Activated naive CD8-positive, alpha-beta T cell treated with anti-CD3 and anti-CD28 coated beads for 36 hours (primary cell): ENCODE measurements around the gene SLC3A2. TPM values are rescaled to one million over a fixed set of nuclear protein-coding genes. Genes with fewer than 3 reads are reported as not detected.
A peak's percentile ranks its signal among the peaks of the same experiment; 100 is the strongest.

Experiments
- DNase-seq: peaks from one replicate; pipeline ENCODE4 v3.0.0; 2021
- H3K27ac Mint-ChIP-seq: one replicate; pipeline ENCODE4 v1.8.0; 2022; ENCODE audit warnings: mild to moderate bottlenecking, moderate library complexity, mixed read lengths
- H3K27me3 Mint-ChIP-seq: one replicate; pipeline ENCODE4 v1.8.0; 2022; ENCODE audit warnings: mild to moderate bottlenecking, mixed read lengths
- H3K36me3 Mint-ChIP-seq: one replicate; pipeline ENCODE4 v1.8.0; 2021; ENCODE audit warnings: mild to moderate bottlenecking, mixed read lengths
- H3K4me1 Mint-ChIP-seq: one replicate; pipeline ENCODE4 v1.8.0; 2021; ENCODE audit warnings: mixed read lengths
- H3K4me3 Mint-ChIP-seq: one replicate; pipeline ENCODE4 v1.8.0; 2022; ENCODE audit warnings: mild to moderate bottlenecking, moderate library complexity, mixed read lengths
- H3K9me3 Mint-ChIP-seq: one replicate; pipeline ENCODE4 v1.8.0; 2022; ENCODE audit warnings: mixed read lengths
- total RNA-seq, 2 experiments: library from RNA; stranded (reverse); gene quantifications; one replicate each; pipeline ENCODE4 v1.2.3, GENCODE V29; 2021

Gene SLC3A2
- total RNA-seq, 2 experiments from 2014 or later, result 408 to 428 TPM

DNA sequence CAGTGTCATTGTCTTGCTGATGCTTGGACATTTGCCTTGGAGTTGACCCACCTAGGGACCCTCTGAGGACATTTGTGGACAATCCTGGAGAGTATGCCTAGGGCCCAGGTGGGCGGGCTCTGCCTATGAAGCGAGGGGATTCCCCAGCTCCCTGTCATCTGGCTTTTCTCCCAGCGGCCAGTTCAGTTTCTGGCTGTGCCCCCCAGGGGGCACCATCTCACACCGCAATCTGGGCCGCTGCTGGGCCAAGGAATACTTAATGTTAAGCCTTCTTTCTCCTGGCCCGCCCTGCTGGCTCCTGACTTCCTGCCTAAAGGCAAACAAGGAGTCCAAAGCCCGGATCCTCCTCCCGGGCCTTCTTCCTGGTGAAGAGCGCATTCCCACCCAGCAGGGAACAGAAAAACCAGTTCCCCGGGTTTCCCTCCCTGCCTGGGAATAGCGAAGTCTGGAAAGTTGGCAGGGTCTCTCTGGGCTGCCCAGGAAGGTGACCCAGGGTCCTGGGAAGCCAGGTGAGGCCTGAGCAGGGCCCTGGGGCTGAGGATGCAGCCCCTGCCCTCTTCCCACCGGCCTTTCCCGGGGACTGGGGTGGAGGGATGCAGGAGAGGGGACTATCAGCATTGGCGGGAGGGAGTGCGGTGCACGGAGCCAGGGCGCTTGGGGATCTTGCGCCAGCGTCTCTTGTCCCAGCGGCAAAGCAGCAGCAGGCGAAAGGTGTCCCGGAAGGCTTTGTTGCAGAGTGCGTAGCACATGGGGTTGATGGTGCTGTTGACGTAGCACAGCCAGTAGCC is 28.6 kb downstream of the SLC3A2 start:
- Mint-ChIP-seq H3K4me1 (peaks cover 8% of the 10 kb centered on the region), H3K27me3 (peaks cover 10% of the 10 kb centered on the region), H3K36me3 (no peaks in the 10 kb centered on the region), H3K4me3 (no peak overlapping the region), H3K9me3 (no peaks in the 10 kb centered on the region), H3K27ac (no peak overlapping the region)
- DNase-seq, result peak; percentile 44

DNA sequence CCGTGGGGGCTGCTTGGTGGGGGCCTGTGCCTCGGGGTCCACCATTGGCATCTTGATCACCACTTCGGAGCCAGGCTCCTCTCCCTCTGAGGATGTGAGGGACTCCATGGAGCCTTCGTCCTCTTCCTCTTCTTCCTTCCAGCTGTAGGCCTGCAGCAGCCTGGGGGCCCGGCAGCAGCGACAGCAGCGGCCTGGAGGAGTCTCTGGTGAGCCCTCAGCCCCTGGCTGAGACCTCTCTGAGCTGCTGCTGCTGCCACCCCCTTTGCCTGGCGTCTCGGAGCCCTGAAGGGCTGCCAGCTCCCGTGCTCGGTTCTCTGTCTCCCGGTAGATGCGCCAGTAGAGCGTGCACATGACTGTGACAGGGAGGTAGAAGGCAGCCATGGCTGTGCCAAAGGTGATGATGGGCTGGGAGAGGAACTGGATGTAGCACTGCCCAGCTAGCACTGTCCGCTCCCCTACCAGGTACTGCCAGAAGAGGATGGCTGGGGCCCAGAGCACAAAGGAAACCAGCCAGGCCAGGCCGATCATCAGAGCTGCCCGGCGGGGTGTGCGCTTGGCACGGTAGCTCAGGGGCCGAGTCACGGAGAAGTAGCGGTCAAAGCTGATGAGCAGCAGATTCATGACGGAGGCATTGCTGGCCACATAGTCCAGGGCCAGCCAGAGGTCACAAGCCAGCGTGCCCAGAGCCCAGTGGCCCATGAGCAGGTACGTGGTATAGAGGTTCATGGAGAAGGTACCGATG is 29.6 kb downstream of the SLC3A2 start:
- Mint-ChIP-seq H3K27me3 (peaks cover 6% of the 10 kb centered on the region), H3K4me3 (no peak overlapping the region), H3K27ac (no peak overlapping the region), H3K36me3 (no peaks in the 10 kb centered on the region), H3K9me3 (no peaks in the 10 kb centered on the region), H3K4me1 (peaks cover 4% of the 10 kb centered on the region)
- DNase-seq, result no peak

DNA sequence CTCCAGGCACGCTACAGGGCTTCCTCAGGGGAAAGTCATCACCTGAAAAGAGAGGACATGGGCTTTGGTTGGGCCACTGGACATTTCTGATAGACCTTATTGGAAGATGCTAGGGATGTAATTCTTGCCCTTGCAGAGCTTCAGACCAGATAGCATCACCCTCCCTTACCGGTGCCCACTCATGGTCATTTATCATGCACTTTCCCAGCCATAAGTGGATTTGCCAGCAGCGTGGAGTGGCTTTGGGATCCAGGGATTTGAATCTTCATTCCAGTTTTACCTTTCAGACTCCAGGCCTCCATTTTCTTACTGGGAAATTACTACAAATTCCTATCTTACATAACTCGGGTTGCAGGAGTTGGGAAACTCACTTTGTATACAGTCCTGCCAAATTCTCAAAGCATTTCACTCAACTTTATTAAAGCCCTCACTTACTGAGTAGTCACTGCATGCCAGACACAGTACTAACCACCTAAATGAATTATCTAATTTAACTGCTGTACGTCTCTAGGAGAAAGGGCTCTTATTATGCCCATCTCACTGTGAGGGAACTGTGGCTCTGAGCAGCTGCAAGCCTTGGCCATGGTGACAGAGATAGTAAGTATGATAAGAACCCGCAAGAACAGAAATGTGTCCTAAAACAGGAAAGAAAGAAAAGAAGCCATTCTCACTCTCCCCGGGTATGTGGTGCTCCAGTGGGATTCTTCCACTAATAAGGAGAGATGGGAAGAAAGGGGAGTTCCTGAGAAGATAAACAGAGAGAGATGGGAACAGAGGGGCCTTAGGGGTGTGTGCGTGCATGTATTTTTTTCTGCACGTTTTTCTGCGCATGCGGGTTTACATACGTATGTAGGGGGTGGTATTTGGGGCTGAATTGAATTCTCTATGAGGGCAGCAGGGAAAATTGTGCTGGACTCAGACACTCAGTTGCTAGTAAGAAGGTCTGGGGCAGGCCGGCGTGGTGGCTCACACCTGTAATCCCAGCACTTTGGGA is 30.7 kb downstream of the SLC3A2 start:
- no peak for DNase-seq
- no peak overlapping the region for H3K27ac Mint-ChIP-seq
- no peaks in the 10 kb centered on the region for H3K9me3 Mint-ChIP-seq
- H3K27me3 Mint-ChIP-seq, result no peaks in the 10 kb centered on the region
- H3K4me1 Mint-ChIP-seq, result no peaks in the 10 kb centered on the region
- H3K36me3 Mint-ChIP-seq, result no peaks in the 10 kb centered on the region
- H3K4me3 Mint-ChIP-seq, result no peak overlapping the region

DNA sequence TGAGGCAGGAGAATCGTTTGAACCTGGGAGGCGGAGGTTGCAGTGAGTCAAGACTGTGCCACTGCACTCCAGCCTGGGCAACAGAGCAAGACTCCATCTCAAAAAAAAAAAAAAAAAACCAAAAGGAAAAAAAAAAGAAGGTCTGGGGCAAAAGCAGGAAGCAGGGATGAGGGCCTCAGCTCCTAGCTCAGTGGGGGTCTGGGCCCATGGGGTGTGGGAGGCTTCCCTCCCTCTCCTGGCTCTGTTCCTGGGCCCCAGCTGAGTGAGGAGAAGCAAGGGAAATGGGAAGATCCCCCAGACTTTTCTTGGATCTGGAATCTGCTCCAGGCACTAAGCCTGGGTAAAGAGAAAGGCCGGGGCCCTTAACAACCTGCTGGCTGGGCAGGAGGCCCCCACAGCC is 31.6 kb downstream of the SLC3A2 start:
- Mint-ChIP-seq H3K36me3 (no peaks in the 10 kb centered on the region), H3K4me1 (no peaks in the 10 kb centered on the region), H3K27ac (no peak overlapping the region), H3K4me3 (no peak overlapping the region), H3K9me3 (no peaks in the 10 kb centered on the region), H3K27me3 (no peaks in the 10 kb centered on the region)
- DNase-seq, result no peak

DNA sequence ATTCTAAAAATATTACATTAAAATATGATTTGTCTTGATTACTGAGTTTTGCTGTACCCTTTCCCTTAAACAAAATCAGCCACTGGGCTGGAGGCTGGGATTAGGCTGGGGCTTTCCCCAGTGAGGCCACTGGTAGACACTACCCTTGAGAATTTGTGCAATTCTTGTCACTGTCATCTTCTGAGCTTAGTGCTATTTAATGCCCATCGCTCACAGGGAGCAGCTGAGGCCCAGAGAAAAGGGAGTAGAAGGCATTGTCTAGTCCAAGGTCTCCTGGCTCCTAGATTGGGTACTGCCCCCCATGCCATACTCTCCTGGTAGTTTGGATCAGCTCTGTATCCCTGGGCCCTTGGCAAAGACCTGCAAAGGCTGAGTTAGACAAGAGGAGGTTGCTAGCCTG is 33.7 kb downstream of the SLC3A2 start:
- H3K4me3 Mint-ChIP-seq, result no peak overlapping the region
- H3K36me3 Mint-ChIP-seq, result no peaks in the 10 kb centered on the region
- H3K9me3 Mint-ChIP-seq, result no peaks in the 10 kb centered on the region
- no peak for DNase-seq
- H3K4me1 Mint-ChIP-seq, result no peaks in the 10 kb centered on the region
- no peaks in the 10 kb centered on the region for H3K27me3 Mint-ChIP-seq
- H3K27ac Mint-ChIP-seq, result no peak overlapping the region

DNA sequence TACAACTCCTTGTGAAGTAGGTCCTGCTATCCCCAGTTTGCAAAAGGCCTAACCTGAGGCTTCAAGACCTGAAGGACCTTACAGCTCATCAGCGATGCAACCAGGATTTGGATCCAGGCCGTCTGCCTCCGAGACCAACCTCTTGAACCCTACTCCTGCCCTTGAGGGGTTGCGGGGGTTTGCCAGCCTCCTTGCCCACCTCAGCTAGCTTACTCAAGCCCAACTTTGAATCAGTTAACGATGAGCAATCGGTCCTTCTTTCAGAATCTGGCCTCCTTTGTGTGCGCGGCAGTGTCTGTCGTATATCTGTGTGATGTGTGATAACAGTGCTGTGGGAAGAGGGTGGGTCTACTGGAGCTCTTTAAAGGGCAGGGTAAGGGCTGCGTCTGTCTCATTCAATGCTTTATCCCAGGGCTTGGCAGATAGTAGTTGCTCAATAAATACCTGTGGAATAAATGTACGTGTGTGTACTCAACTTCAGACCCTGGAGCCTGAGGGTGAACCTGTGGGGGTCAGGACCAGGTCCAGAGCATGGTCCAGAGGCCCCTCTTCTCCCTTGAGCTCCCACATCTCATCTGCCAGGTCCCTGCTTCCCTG is 37.3 kb downstream of the SLC3A2 start:
- DNase-seq, result no peak
- peaks cover 4% of the 10 kb centered on the region for H3K4me1 Mint-ChIP-seq
- no peak overlapping the region for H3K4me3 Mint-ChIP-seq
- no peaks in the 10 kb centered on the region for H3K9me3 Mint-ChIP-seq
- no peak overlapping the region for H3K27ac Mint-ChIP-seq
- peaks cover 21% of the 10 kb centered on the region for H3K27me3 Mint-ChIP-seq
- H3K36me3 Mint-ChIP-seq, result no peaks in the 10 kb centered on the region

DNA sequence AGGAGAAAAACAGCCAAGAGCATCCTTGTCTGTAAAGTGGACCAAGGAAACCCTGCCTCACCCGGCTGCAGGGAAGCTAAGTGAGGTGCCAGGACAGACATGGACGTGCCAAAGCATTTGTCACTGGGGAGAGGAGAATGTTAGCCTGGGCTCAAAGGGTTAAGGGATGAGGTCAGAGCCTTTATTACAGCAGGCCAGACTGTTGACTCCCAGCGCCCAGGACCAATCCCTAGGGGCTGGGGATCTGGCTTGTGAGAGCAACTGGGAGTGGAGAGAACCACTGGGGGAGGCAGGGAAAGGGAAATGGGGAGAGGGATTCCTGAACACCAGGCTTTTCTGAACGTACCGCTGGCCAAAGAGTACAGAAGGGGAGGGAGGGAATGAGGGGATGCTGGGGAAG is 37.8 kb downstream of the SLC3A2 start:
- H3K27ac Mint-ChIP-seq, result no peak overlapping the region
- H3K36me3 Mint-ChIP-seq, result no peaks in the 10 kb centered on the region
- peaks cover 7% of the 10 kb centered on the region for H3K4me1 Mint-ChIP-seq
- no peak overlapping the region for H3K4me3 Mint-ChIP-seq
- DNase-seq, result no peak
- H3K9me3 Mint-ChIP-seq, result no peaks in the 10 kb centered on the region
- peaks cover 27% of the 10 kb centered on the region for H3K27me3 Mint-ChIP-seq

DNA sequence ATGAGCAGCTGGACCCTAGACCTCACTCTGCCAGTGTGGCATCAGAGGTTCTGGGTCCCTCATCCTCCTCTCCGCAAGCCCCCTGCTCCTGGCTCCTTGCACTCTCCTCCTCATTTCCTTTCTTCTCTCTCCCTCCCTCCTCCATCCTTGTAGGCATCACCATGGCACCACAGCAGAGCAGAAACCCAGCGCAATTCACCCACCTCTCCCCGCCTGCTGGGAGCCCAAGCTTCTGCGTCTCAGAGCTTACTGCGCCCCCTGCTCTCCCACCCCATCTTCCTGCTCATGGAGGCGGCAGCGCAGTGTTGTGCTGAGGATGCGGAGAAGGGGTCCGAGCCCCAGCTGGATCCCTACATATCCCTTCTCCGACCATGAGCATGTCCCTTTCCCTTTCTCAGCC is 38.8 kb downstream of the SLC3A2 start:
- H3K4me3 Mint-ChIP-seq, result no peak overlapping the region
- DNase-seq, result no peak
- peaks cover 36% of the 10 kb centered on the region for H3K27me3 Mint-ChIP-seq
- H3K27ac Mint-ChIP-seq, result no peak overlapping the region
- no peaks in the 10 kb centered on the region for H3K9me3 Mint-ChIP-seq
- no peaks in the 10 kb centered on the region for H3K36me3 Mint-ChIP-seq
- peaks cover 11% of the 10 kb centered on the region for H3K4me1 Mint-ChIP-seq

DNA sequence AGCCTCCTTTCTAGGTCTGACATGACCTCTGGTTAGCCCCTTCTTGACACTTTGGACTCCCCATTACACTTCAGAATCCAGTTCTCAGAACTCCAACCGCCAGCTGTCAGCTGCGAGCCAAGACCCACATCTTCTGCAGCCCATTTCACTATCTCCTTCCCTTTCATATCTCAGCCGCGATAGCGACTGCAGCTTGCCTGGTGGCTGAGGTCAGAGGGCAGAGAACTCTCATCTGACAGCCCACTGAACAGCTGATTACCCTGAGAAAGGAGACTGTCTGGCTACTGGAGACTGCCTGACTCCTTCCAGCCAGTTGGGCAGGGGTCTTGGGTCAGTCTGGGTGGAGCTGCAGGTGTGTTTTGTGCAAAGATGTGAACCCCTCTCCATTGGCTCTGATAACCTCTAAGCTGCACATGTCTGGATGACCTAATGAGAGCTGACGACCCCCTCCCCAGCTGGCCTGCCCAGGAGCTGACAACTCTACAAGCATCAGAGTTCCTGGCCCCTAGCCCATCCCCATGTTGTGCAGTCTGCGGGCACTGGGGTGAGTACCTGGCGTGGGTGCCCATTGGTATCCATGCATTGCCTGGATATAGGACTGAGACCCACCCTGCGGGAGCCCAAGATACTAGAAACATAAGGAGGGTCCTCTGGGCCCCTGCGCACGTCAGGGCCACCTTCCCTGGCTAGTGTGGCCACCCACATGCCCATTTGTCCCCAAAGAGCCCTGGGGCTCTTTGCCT is 39.4 kb downstream of the SLC3A2 start:
- DNase-seq, result no peak
- H3K4me3 Mint-ChIP-seq, result no peak overlapping the region
- peaks cover 11% of the 10 kb centered on the region for H3K4me1 Mint-ChIP-seq
- H3K27me3 Mint-ChIP-seq, result peaks cover 42% of the 10 kb centered on the region
- no peak overlapping the region for H3K27ac Mint-ChIP-seq
- H3K36me3 Mint-ChIP-seq, result no peaks in the 10 kb centered on the region
- H3K9me3 Mint-ChIP-seq, result no peaks in the 10 kb centered on the region

DNA sequence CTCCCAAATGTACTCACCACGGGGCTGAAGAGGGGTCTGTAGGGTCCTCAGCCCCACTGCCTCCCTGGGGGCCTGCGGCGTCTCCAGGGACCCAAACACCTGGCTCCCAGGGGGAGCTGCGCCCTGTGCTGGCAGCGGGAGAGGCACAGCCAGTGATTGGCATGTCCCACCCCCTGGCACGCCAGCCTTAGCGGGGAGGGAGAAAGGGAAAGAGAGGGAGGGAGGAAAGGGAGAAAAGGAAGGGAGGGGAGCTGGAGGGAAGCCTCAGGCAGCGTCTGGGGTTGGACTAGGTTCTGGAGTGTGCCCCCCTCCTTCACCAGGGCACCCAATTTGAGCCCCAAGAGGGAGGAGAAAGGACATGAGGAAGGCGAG is 40.5 kb downstream of the SLC3A2 start, which contains the start of gene CHRM1:
Gene CHRM1, minus strand, starts transcription at position 163 of the 372 bp plus-strand sequence. CDS start 10,263 bp downstream, outside the sequence.
- H3K27ac Mint-ChIP-seq, result no peak within 1 kb of the TSS
- H3K27me3 Mint-ChIP-seq, result peaks cover 53% of the 10 kb centered on the region
- DNase-seq, result no peak
- no peaks in the 10 kb centered on the region for H3K36me3 Mint-ChIP-seq
- no peaks in the 10 kb centered on the region for H3K9me3 Mint-ChIP-seq
- H3K4me3 Mint-ChIP-seq, result no peak within 1 kb of the TSS
- H3K4me1 Mint-ChIP-seq, result peaks cover 18% of the 10 kb centered on the region

DNA sequence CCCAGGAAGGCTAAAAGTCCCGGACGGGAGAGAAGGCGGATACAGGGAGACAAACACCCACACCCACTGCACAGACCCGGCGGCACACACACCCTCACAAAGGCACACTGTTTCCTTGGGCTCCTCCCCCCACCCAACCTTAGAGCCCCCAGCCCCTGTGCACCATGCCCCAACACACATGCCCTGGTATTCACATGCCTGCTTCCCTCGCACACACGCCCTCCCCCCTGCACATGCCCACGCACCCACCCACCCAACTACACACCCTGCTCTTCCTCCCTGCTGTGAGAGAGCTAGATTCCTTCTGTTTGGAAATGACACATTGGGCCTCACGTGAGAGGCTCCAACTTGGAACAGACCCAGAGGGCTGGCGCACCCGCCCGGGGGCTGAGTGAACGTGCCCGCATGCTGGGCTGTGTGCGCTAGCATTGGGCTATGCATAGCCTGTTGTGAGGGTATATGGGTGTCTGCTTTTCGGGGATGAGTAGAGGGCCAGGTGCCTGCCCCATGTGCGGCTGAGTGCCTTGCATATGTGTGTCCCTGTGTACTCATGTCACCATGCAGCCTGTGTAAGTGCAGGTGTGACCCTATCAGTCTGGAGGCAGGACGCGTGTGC is 41.0 kb downstream of the SLC3A2 start:
- Mint-ChIP-seq H3K27ac (no peak overlapping the region), H3K9me3 (no peaks in the 10 kb centered on the region), H3K36me3 (no peaks in the 10 kb centered on the region), H3K27me3 (peaks cover 58% of the 10 kb centered on the region), H3K4me1 (peaks cover 18% of the 10 kb centered on the region), H3K4me3 (no peak overlapping the region)
- DNase-seq, result no peak

DNA sequence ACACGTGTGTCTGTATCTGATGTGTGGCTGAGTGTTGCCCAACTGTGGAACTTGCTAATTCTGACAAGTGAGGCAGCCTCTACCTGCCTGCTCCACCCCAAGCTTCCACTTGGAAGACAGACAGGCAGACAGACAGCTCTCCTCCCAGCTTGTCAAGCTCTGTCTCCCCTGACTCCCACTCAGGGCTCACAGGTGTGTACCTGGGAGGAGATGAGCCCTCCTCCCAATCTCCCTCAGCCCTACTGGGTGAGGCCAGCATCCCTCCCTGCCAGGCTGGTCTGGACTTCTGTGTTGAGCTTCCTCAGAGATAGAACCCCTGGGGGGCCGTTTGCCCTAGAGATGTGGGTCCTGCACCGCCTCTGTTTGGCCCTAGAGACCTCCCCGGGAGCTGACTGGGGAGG is 41.5 kb downstream of the SLC3A2 start:
- DNase-seq, result no peak
- no peak overlapping the region for H3K4me3 Mint-ChIP-seq
- H3K9me3 Mint-ChIP-seq, result no peaks in the 10 kb centered on the region
- H3K27me3 Mint-ChIP-seq, result peaks cover 63% of the 10 kb centered on the region
- no peaks in the 10 kb centered on the region for H3K36me3 Mint-ChIP-seq
- peaks cover 18% of the 10 kb centered on the region for H3K4me1 Mint-ChIP-seq
- no peak overlapping the region for H3K27ac Mint-ChIP-seq

DNA sequence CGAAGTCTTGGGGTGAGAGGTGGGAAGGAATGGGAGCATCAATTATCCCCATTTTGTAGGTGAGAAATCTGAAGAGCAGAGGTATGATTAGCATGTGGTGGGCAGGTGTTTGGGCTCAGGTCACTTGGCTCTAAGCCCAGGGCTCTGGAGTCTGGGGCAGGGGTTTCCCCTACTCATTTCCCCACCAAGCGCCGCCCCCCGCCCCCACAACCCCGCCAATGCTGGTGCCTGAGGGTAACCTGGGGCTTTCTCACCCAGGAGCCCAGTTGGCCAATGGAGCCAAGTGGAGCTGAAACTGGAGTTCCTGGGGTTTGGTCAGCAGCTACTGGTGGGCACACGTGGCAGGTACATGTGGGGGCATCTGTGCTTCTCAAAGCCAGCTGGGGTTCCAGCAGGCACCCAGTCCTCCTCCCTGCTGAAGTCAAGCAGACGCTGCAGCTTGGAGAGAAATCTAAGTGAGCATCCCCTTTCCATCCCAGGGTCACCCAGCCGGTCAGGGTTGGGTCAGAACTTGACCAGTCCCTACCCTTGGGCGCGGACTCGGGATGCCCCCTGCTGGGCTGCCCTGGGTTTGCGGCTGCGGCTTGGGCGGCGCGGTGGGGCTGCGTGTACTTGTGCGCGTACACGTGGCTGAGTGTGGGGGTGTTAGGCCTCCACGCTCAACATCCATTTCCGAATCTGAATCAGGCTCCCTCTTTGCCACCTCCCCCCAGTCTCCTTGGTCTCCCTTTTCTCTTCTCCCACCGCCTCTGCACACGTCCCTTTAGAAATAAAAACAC is 42.1 kb downstream of the SLC3A2 start:
- peak overlapping the region; percentile 3 for H3K4me3 Mint-ChIP-seq

More for the DNA sequence above, 42.1 kb downstream of the SLC3A2 start:
- Mint-ChIP-seq H3K4me1 (peaks cover 21% of the 10 kb centered on the region), H3K36me3 (no peaks in the 10 kb centered on the region), H3K9me3 (no peaks in the 10 kb centered on the region), H3K27me3 (peaks cover 70% of the 10 kb centered on the region), H3K27ac (no peak overlapping the region)
- peak; percentile 55 for DNase-seq
